Heart right ventricle (tissue), 16 donors: ENCODE results near the gene EME2. TPM values are rescaled to one million over a fixed set of nuclear protein-coding genes. Genes with fewer than 3 reads are reported as not detected.

ENCODE experiments used
- ATAC-seq, 8 donors: fragments of 200-7000 bp; cut with Tn5 transposase; one replicate each; pipeline ENCODE4 v1.9.1; 2020; ENCODE audit warnings: mild to moderate bottlenecking in 8 of 8, moderate library complexity in 8 of 8, moderate number of reproducible peaks in 1 of 8
- DNase-seq, 2 donors: peaks; one replicate each; pipeline ENCODE4 v3.0.0-alpha.2; 2020
- H3K27ac ChIP-seq, 10 donors: fragments of 200-600 bp; sonication (generic) in 2 of 10; one replicate each; pipeline versions ENCODE4 v1.5.0 to v1.8.0; 2020 to 2022; ENCODE audit warnings: mild to moderate bottlenecking in 3 of 10
- H3K27me3 ChIP-seq, 7 donors: fragments of 200-600 bp; one replicate each; pipeline ENCODE4 v1.8.0; 2021 to 2022; ENCODE audit warnings: mild to moderate bottlenecking in 2 of 7
- H3K36me3 ChIP-seq, 9 donors: fragments of 200-600 bp; sonication (generic) in 1 of 9; one replicate each; pipeline versions ENCODE4 v1.5.0 to v1.8.0; 2020 to 2022; ENCODE audit warnings: mild to moderate bottlenecking in 2 of 9
- H3K4me1 ChIP-seq, 9 donors: fragments of 200-600 bp; sonication (generic) in 1 of 9; one replicate each; pipeline versions ENCODE4 v1.5.0 to v1.8.0; 2020 to 2022; ENCODE audit warnings: mild to moderate bottlenecking in 4 of 9
- H3K4me3 ChIP-seq, 10 donors: fragments of 200-600 bp; sonication (generic) in 2 of 10; one replicate each; pipeline versions ENCODE4 v1.5.0 to v1.8.0; 2020 to 2022; ENCODE audit warnings: mild to moderate bottlenecking in 7 of 10, moderate library complexity in 2 of 10
- H3K9me3 ChIP-seq, 11 donors: fragments of 200-600 bp in 10 of 11; sonication (generic) in 2 of 11; one replicate each; pipeline versions ENCODE4 v1.5.0 to v1.8.0; 2013 to 2022; ENCODE audit warnings: mild to moderate bottlenecking in 2 of 11, control low read depth in 1 of 11, moderate library complexity in 1 of 11
- CTCF ChIP-seq, 9 donors: fragments of 200-600 bp; sonication (generic) in 2 of 9; IDR thresholded peaks; one replicate each; pipeline versions ENCODE4 v1.5.0 to v1.8.0; 2021 to 2022; ENCODE audit warnings: antibody characterized with exemption in 9 of 9, mild to moderate bottlenecking in 5 of 9, moderate library complexity in 1 of 9
- WGBS, 2 donors: extraction: QIAGEN DNeasy Blood & Tissue Kit; methylation state at CpG; one replicate each; pipeline ENCODE4 v1.1.7; 2013; ENCODE audit warnings: inconsistent platforms in 1 of 2; 5-methylcytosine and 5-hydroxymethylcytosine counted together
- intact Hi-C, 10 donors: fragments of 100-400 bp; cut with DNase I; formaldehyde crosslinking; loops; one replicate each; pipeline versions ENCODE4 v1.11.1 to v1.14.2; 2022
- polyA plus RNA-seq, 2 donors: library from polyadenylated mRNA; stranded (reverse); fragments of 200-250 nt; gene quantifications; one replicate each; pipeline ENCODE4 v1.2.3, GENCODE V29; 2013
- total RNA-seq, 10 donors: library from RNA; stranded (reverse); fragmentation: NEBNext Ultra II Directional in 3 of 10; extraction: Animal tissue kit (Norgen Biotek cat#: 25700) in 3 of 10; gene quantifications; one replicate each; pipeline versions ENCODE4 v1.2.1 to v1.2.4, GENCODE V29; 2021 to 2023
- donor health status: Arrhythmogenic right ventricular cardiomyopathy.
- donor health status: ischemic (EF 13 %, LVEDD 7.1; RV severe dilation, severe dysfunction).
- donor health status: healthy with polysubstance abuse.
- donor health status: DM: no; HTN: yes; CAD: no.
- donor health status: DM: no; HTN: no; CAD: no.
- donor health status: ischemic (EF 25% LVEDD 6.9; RV normal size, moderate dysfunction).
- donor health status: ischemic (EF 25% LVEDD 5.7; RV mildly dilated, moderate dysfunction).
- donor health status: healthy.
- donor health status: DM: yes; HTN: yes; CAD: no.
- donor health status: Ischemic cardiomyopathy.
- donor health status: ischemic (EF 35%, LVEDD 5.7; RV mildly dilated, moderate dysfunction).
- donor health status: nonischemic (EF 11% LVEDD 7.7; RV severe dilation, severe dysfunction).
- donor health status: DM: yes; HTN: yes; CAD: no.
- donor health status: PGD.
- donor health status: ischemic (EF 29% LVEDD 5.4; RV normal size, mild dysfunction).
- donor health status: nonischemic (EF 23%, LVEDD 6.1; RV moderate dilation, normal function).

Gene EME2
- total and polyA plus RNA-seq, 12 donors, result 3.0 to 17.9 (median 7.3) TPM

- no peak for TF ChIP-seq CTCF (IDR thresholded peaks at IDR 0.05)
- no peaks in the 10 kb centered on the region for H3K27me3 ChIP-seq
- H3K4me1 ChIP-seq, result peaks cover 7 to 15% (median 12%) of the 10 kb centered on the region in 9 donors
- ATAC-seq (no peak), DNase-seq (no peak)
- no peak overlapping the region for H3K27ac ChIP-seq
- WGBS, 2 donors, result 89 to 91% methylated on average over 22 of the region's 22 CpGs
- H3K36me3 ChIP-seq, result peaks cover 0 to 87% (median 54%) of the 10 kb centered on the region in 9 donors
- intact Hi-C loops, result loop anchor here in 1 of 10 donors (5.0 kb wide), 1 partner anchor 59 kb away; the partner anchor contains the start of gene MAPK8IP3
- no peak overlapping the region for H3K4me3 ChIP-seq
- H3K9me3 ChIP-seq, result no peaks in the 10 kb centered on the region
Observed at GRCh38 chr16:1765826-1766225, 6.8 kb upstream of the EME2 start.

GRCh38 chr16:1766231-1766630 lies 6.4 kb upstream of the EME2 start:
- H3K9me3 ChIP-seq, result no peaks in the 10 kb centered on the region
- intact Hi-C loops, result loop anchor here in 1 of 10 donors (5.0 kb wide), 1 partner anchor 59 kb away; the partner anchor contains the start of gene MAPK8IP3
- TF ChIP-seq CTCF (IDR thresholded peaks at IDR 0.05), result no peak
- peaks cover 9 to 16% (median 13%) of the 10 kb centered on the region in 9 donors for H3K4me1 ChIP-seq
- H3K36me3 ChIP-seq, result peaks cover 0 to 83% (median 50%) of the 10 kb centered on the region in 9 donors
- DNase-seq, result no peak
- no peak overlapping the region for H3K4me3 ChIP-seq
- no peak for ATAC-seq
- WGBS, 2 donors, result 93 to 95% methylated on average over 19 of the region's 19 CpGs
- no peak overlapping the region for H3K27ac ChIP-seq
- H3K27me3 ChIP-seq, result no peaks in the 10 kb centered on the region

- intact Hi-C loops, result loop anchor here in 1 of 10 donors (5.0 kb wide), 1 partner anchor 59 kb away; the partner anchor contains the start of gene MAPK8IP3
- no peak overlapping the region for H3K27ac ChIP-seq
- WGBS, 2 donors, result 89 to 92% methylated on average over 18 of the region's 18 CpGs
- no peak for TF ChIP-seq CTCF (IDR thresholded peaks at IDR 0.05)
- no peaks in the 10 kb centered on the region for H3K9me3 ChIP-seq
- DNase-seq (no peak), ATAC-seq (no peak)
- H3K36me3 ChIP-seq, result peaks cover 0 to 81% (median 48%) of the 10 kb centered on the region in 9 donors
- H3K4me1 ChIP-seq, result peaks cover 11 to 19% (median 16%) of the 10 kb centered on the region in 9 donors
- no peaks in the 10 kb centered on the region for H3K27me3 ChIP-seq
- no peak overlapping the region for H3K4me3 ChIP-seq
Observed at GRCh38 chr16:1766701-1767100, 5.9 kb upstream of the EME2 start.

- Histone ChIP-seq H3K27ac (no peak overlapping the region), H3K9me3 (no peaks in the 10 kb centered on the region), H3K4me3 (no peak overlapping the region), H3K4me1 (peaks cover 17 to 25% (median 22%) of the 10 kb centered on the region in 9 donors), H3K36me3 (peaks cover 0 to 74% (median 41%) of the 10 kb centered on the region in 9 donors), H3K27me3 (no peaks in the 10 kb centered on the region)
- intact Hi-C loops, result loop anchor here in 1 of 10 donors (5.0 kb wide), 1 partner anchor 60 kb away; the partner anchor contains the start of gene MAPK8IP3
- ATAC-seq, result no peak
- no peak for DNase-seq
- 93 to 94% methylated on average over 42 of the region's 42 CpGs for WGBS, 2 donors
- no peak for TF ChIP-seq CTCF (IDR thresholded peaks at IDR 0.05)
Observed at GRCh38 chr16:1767116-1767994, 5.3 kb upstream of the EME2 start.
